GM19395 (cell line): Measurements from ENCODE around the gene PURB.
"Not testable (repeated sequence)": the region's sequence is repeated elsewhere in the genome, so short reads cannot be mapped to it uniquely, and the experiment has no call there.

Source experiments
- ATAC-seq: cut with Tn5 transposase; IDR thresholded peaks from one replicate; pipeline ENCODE4 v1.9.1; 2021; ENCODE audit warnings: mild to moderate bottlenecking, moderate library complexity; ENCODE audit not compliant: unreplicated experiment

Gene PURB

GRCh38 chr7:44854644-44855364 is 30.5 kb downstream of the PURB start:
- no peak for ATAC-seq

GRCh38 chr7:44853391-44853790 is 31.9 kb downstream of the PURB start:
- no peak for ATAC-seq

- no peak for ATAC-seq
Measured at GRCh38 chr7:44852590-44852989, 32.7 kb downstream of the PURB start.

GRCh38 chr7:44849885-44850544 is 35.3 kb downstream of the PURB start:
- no peak for ATAC-seq

- ATAC-seq, result no peak
Measured at GRCh38 chr7:44849259-44849884, 36.0 kb downstream of the PURB start.

DNA sequence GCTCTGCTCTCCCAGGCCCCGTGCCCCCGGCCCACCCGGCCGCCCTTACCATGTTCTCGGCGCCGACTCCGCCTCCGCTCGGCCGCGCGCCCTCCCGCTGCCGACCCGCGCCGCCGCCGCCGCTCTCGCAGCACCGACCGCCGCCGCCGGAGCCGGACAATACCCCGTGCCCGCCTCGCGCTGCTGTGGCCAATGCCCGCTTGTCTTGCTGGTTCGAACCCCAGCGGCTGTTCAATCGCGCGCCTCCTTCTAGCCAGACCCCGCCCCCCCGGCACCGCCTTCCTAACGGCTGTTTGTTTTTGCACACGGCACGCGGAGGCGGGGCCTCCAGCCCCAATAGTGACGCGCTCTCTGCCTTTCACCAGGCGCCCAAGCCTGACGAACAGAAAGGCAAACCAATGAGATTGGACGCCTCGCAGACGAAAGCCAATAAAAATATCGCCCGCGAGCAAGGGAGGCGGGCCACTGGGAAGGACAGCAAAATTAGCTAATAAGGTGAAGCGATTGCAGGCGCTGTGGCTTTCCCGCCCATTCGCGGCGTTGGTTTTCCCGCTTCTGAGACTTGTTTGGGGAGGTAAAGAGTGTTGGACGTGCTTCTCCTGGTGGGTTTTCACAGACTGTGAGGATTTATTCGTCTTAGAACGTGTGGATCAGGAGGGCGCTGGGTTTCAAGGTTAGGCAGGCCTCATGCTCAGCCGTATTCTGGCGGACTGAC is 37.3 kb downstream of the PURB start, which contains the start of gene H2AZ2:
Gene H2AZ2 (minus strand): TSS at position 168 of the 715 bp plus-strand sequence. CDS start 116 bp downstream, at position 52.
- ATAC-seq, result peak; percentile 86

- peak; percentile 70 for ATAC-seq
Measured at GRCh38 chr7:44847509-44847919, 37.8 kb downstream of the PURB start.

DNA sequence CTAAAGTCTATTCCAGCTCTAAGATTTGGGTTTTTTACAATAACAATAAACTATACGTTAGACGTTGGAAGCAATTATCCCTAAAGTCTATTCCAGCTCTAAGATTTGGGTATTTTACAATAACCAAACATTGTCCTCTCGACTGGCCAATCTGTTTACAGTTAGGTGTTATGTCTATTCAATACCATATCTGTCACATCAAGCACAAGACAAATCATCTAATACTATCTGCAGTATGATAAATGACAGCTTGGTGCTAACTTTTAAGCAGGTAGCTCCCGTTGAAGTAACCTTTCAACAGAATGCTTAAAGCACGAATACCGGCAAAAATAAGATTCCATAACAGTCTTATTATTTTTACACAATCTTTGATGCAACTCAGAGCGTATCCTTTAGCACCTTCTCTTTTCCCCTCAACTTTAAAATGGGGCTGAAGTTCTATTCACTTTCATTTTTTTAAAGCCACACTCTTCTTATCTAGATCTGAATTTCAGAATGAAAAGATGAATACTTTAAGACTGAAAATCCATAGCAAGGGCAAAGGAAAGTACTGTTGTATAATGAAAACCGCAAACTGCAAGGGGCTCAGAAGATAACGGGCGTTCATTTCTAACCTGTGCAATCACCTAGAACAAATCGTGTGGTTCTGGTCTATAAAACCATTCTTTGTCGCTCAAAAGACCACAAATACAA is 38.4 kb downstream of the PURB start:
- no peak for ATAC-seq

DNA sequence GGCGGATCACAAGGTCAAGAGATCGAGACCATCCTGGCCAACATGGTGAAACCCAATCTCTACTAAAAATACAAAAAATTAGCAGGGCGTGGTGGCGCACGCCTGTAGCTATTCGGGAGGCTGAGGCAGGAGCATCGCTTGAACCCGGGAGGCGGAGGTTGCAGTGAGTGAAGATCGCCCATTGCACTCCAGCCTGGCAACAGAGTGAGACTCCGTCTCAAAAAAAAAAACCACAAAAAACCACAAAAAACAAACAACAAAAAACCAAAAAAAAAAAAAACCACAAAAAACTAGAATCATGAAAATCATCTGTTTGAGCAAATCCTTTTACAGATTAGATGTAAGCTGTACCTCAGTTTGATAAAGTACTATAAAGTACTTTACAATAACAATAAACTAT is 38.9 kb downstream of the PURB start:
- not testable (repeated sequence) for ATAC-seq

DNA sequence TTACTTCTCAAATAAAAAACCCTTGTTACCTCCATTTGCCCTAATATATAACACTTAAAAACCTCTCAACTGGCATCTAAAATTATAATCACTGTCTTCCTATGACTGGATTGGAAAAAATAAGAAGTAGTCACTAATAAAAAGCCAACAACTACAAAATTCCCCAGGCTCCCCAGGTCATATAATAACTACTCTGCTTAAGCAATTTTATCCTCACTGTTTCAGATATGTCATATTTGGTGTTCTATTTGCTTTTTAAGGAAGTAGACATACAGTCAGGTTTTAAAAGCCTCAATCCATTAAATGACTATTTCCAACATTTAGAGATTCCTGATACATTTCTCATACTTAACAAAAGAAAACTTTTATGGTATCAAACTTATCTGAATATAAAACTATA is 39.9 kb downstream of the PURB start:
- no peak for ATAC-seq

DNA sequence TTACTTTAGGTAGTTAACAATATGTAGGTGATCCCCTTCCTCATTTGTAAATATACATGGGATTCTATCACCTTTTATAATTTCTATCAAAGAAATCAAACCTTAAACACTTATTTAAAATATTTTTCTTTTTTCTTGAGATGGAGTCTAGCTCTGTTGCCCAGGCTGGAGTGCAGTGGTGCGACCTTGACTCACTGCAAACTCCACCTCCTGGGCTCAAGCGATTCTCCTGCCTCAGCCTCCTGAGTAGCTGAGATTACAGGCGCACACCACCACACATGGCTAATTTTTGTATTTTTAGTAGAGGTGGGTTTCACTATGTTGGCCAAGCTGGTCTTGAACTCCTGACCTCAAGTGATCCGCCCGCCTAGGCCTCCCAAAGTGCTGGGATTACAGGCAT is 41.9 kb downstream of the PURB start:
- ATAC-seq, result not testable (repeated sequence)

DNA sequence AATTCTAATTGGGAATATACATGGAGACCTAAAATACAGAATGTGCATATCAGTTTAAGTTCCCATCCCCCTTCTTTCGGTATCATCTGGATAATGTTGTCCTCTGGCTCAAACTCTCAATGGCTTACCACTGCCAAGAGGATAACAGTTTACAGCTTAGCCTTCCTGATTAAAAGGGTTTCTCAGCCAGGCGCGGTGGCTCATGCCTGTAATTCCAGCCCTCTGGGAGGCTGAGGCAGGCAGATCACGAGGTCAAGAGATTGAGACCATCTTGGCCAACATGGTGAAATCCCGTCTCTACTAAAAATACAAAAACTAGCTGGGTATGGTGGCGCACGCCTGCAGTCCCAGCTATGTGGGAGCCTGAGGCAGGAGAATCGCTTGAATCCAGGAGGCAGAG is 42.7 kb downstream of the PURB start:
- ATAC-seq, result not testable (repeated sequence)

DNA sequence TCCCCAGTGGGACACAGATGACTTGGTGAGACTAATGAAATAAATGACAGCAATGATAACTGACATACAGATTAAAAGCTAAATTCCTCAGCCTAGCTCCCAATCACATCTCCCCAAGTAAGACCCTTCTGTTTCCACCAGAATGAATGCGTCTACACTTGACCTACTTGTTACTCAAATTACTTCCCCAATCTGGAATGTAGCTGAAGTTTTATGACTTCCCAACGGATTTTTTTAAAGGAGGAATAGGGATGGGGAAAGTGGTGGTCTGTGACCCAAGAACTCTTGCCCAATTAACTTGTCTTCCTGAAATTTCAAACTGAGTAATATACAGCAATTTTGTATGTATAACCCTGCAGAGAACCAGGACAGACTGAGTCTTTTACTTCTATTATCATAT is 46.6 kb downstream of the PURB start:
- no peak for ATAC-seq

GRCh38 chr7:44827567-44827966 is 57.8 kb downstream of the PURB start:
- no peak for ATAC-seq
